ENCODE data around the gene TRRAP.

GRCh38 chr7:98935811-98936210 is 57.5 kb downstream of the TRRAP start:
- TF ChIP-seq POLR2AphosphoS5 (IDR thresholded peaks at IDR 0.05) (no peak), CTCF (IDR thresholded peaks at IDR 0.05) (no peak), POLR2A (IDR thresholded peaks at IDR 0.05) (no peak), EP300 (IDR thresholded peaks at IDR 0.05) (no peak)

All from upper lobe of left lung (tissue), 4 donors.